ENCODE results near the gene HDAC6.

The HDAC6 gene

GRCh38 chrX:48801280-48802088 is at the start of gene HDAC6 (continued):
- TF ChIP-seq, protein P1, sequence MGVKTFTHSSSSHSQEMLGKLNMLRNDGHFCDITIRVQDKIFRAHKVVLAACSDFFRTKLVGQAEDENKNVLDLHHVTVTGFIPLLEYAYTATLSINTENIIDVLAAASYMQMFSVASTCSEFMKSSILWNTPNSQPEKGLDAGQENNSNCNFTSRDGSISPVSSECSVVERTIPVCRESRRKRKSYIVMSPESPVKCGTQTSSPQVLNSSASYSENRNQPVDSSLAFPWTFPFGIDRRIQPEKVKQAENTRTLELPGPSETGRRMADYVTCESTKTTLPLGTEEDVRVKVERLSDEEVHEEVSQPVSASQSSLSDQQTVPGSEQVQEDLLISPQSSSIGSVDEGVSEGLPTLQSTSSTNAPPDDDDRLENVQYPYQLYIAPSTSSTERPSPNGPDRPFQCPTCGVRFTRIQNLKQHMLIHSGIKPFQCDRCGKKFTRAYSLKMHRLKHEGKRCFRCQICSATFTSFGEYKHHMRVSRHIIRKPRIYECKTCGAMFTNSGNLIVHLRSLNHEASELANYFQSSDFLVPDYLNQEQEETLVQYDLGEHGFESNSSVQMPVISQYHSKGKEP (tag by site-specific recombination; IDR thresholded peaks at IDR 0.05) = no peak
- TF ChIP-seq ZNF529 (tag by site-specific recombination; IDR thresholded peaks at IDR 0.05; ENCODE audit: insufficient replicate concordance) = no peak
- TF ChIP-seq, protein P2, sequence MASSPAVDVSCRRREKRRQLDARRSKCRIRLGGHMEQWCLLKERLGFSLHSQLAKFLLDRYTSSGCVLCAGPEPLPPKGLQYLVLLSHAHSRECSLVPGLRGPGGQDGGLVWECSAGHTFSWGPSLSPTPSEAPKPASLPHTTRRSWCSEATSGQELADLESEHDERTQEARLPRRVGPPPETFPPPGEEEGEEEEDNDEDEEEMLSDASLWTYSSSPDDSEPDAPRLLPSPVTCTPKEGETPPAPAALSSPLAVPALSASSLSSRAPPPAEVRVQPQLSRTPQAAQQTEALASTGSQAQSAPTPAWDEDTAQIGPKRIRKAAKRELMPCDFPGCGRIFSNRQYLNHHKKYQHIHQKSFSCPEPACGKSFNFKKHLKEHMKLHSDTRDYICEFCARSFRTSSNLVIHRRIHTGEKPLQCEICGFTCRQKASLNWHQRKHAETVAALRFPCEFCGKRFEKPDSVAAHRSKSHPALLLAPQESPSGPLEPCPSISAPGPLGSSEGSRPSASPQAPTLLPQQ (tag by site-specific recombination; IDR thresholded peaks at IDR 0.05) = peak; percentile 62
- no peak for TF ChIP-seq SCRT2 (tag by site-specific recombination; IDR thresholded peaks at IDR 0.05)
- no peak for TF ChIP-seq ZNF48 (tag by site-specific recombination; IDR thresholded peaks at IDR 0.05)
- TF ChIP-seq ZBTB17 (tag by site-specific recombination; IDR thresholded peaks at IDR 0.05) = peak; percentile 86
- no peak for TF ChIP-seq ZNF292 (tag by site-specific recombination; IDR thresholded peaks at IDR 0.05; ENCODE audit: borderline replicate concordance, low read depth)
- no peak for TF ChIP-seq ZSCAN16 (tag by site-specific recombination; IDR thresholded peaks at IDR 0.05)
- TF ChIP-seq BCL11B (tag by site-specific recombination; IDR thresholded peaks at IDR 0.05; ENCODE audit: low read depth) = no peak
- TF ChIP-seq ZNF416 (tag by site-specific recombination; IDR thresholded peaks at IDR 0.05) = no peak
- TF ChIP-seq ZNF785 (tag by site-specific recombination; IDR thresholded peaks at IDR 0.05) = no peak
- TF ChIP-seq ZNF837 (tag by site-specific recombination; IDR thresholded peaks at IDR 0.05) = no peak
- TF ChIP-seq ZNF18 (tag by site-specific recombination; IDR thresholded peaks at IDR 0.05) = no peak
- no peak for TF ChIP-seq MYNN (tag by site-specific recombination; IDR thresholded peaks at IDR 0.05; ENCODE audit: borderline replicate concordance)
- no peak for TF ChIP-seq ZNF707 (tag by site-specific recombination; IDR thresholded peaks at IDR 0.05)
- TF ChIP-seq, protein P3, sequence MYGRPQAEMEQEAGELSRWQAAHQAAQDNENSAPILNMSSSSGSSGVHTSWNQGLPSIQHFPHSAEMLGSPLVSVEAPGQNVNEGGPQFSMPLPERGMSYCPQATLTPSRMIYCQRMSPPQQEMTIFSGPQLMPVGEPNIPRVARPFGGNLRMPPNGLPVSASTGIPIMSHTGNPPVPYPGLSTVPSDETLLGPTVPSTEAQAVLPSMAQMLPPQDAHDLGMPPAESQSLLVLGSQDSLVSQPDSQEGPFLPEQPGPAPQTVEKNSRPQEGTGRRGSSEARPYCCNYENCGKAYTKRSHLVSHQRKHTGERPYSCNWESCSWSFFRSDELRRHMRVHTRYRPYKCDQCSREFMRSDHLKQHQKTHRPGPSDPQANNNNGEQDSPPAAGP (tag by site-specific recombination; IDR thresholded peaks at IDR 0.05) = peak; percentile 91
- TF ChIP-seq KLF16 (tag by site-specific recombination; IDR thresholded peaks at IDR 0.05) = peak; percentile 91
- TF ChIP-seq REST (tag by site-specific recombination; IDR thresholded peaks at IDR 0.05) = no peak
- TF ChIP-seq ZNF221 (tag by site-specific recombination; IDR thresholded peaks at IDR 0.05; ENCODE audit: borderline replicate concordance) = no peak
- TF ChIP-seq, protein P4, sequence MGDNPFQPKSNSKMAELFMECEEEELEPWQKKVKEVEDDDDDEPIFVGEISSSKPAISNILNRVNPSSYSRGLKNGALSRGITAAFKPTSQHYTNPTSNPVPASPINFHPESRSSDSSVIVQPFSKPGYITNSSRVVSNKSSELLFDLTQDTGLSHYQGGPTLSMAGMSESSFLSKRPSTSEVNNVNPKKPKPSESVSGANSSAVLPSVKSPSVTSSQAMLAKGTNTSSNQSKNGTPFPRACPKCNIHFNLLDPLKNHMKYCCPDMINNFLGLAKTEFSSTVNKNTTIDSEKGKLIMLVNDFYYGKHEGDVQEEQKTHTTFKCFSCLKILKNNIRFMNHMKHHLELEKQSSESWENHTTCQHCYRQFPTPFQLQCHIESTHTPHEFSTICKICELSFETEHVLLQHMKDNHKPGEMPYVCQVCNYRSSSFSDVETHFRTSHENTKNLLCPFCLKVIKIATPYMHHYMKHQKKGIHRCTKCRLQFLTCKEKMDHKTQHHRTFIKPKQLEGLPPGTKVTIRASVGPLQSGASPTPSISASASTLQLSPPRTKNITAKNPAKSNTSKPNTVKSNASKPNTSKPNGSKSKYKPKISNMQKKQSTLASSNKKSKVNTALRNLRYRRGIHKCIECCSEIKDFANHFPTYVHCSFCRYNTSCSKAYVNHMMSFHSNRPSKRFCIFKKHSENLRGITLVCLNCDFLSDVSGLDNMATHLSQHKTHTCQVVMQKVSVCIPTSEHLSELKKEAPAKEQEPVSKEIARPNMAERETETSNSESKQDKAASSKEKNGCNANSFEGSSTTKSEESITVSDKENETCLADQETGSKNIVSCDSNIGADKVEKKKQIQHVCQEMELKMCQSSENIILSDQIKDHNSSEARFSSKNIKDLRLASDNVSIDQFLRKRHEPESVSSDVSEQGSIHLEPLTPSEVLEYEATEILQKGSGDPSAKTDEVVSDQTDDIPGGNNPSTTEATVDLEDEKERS (tag by site-specific recombination; IDR thresholded peaks at IDR 0.05) = no peak; the same call in 1 of the 2 replicates
- TF ChIP-seq ZNF521 (tag by site-specific recombination; IDR thresholded peaks at IDR 0.05) = no peak
- TF ChIP-seq ELK4 (IDR thresholded peaks at IDR 0.05; ENCODE audit: borderline replicate concordance, low read depth, low read length) = no peak
- TF ChIP-seq ZNF623 (tag by site-specific recombination; IDR thresholded peaks at IDR 0.05) = no peak
- TF ChIP-seq ZNF561 (tag by site-specific recombination; IDR thresholded peaks at IDR 0.05; ENCODE audit: borderline replicate concordance) = no peak; the same call in 1 of the 2 replicates

Data from HEK293 (cell line).